GM18951 (cell line): ENCODE data around the gene ADAM15.

Source experiments
- POLR2A ChIP-seq: IDR thresholded peaks from 4 replicates; pipeline ENCODE4 v1.6.1; 2011; ENCODE audit warnings: mild to moderate bottlenecking; ENCODE audit not compliant: insufficient read length, insufficient read depth; ENCODE audit errors: extremely low read depth
- in situ Hi-C: fragments of 300-500 bp; cut with MboI; formaldehyde crosslinking; loops from one replicate; pipeline ENCODE4 v1.12.0; 2022; ENCODE audit warnings: low sequenced_read_pairs, mixed read lengths, inconsistent platforms; ENCODE audit not compliant: unreplicated experiment

ADAM15 gene

DNA sequence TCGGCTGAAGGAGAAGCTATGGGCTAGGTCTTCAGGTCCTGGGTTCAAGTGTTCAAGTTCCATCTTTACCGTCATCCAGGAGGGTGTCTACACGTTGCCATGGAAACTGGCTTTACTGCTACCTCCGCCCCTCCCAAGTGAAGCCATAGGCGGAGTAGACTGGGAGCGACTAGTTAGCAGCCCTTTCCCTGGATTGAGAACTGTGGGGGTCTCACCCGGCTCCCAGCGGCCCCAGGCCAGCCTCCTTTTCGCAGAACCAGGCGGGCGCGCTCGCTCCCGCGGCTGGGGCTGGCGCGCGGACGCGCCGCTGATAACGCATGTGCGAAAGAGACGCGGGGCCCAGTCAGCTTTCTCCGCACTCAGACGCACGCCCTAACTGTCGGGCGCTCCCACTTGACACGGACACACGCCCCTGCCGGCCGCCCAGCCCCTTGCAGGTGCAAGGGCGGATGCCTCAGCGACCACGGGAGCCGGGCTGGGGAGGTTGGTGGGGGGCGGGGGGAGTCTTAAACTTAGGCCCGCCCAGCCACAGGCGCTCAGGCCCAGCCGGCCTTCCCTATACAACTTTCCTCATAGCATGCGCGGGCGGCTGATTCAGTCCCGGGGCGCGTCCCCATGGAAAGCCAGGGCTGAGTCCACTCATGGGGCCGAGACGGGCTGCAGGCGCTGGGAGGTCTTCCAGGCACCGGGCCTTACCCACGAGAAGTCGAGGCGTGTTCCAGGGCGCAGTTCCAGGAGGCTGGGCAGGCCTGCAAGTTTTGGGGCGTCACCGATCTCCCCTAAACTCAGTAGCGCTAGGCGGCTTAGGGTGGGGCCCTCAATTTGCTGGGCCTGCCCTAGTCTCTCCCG is 19.8 kb downstream of the ADAM15 start:
- no peak for TF ChIP-seq POLR2A
- in situ Hi-C loops: loop anchor here (10.0 kb wide), 1 partner anchor 506 kb away; the partner anchor contains the start of gene CHRNB2

GRCh38 chr1:155071701-155072100 is 20.6 kb downstream of the ADAM15 start:
- in situ Hi-C loops: loop anchor here (10.0 kb wide), 1 partner anchor 507 kb away; the partner anchor contains the start of gene CHRNB2
- no peak for TF ChIP-seq POLR2A

DNA sequence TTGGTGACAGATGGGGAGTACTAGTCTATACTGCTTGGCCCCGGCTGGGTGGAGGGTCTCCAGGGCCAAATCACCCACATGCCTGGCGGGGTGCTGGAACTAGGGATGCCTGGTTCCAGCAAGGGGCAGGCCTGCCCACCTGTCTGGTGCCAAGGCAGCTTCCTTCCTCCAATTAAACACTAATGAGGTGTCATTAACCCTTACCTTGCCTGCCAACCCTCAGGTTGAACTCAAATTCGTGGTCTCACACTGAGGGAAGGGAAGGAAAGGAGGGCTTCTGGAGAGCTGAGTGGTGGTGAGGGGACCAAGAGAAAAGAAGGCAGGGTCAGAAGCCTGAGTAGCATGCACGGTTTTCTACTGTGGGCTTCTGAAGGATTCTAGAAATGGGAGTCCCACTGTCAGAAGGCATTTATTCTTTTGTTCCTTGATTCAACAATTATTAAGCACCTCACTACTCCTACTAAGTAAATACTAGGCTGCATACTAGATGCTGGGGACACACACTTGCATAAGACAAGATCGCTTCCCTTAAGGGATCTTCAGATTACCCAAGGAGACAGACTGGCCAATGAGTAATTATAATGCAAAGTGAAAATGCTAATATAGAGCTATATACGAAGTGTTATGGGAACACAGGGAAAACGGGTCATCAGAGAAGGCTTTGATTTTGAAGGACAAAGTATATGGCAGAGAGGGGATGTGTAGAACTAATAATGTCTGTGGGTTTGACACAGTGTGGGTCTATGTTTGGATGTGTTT is 21.6 kb downstream of the ADAM15 start:
- TF ChIP-seq POLR2A: no peak
- in situ Hi-C loops: loop anchor here (10.0 kb wide), 1 partner anchor 508 kb away; the partner anchor contains the start of gene CHRNB2

DNA sequence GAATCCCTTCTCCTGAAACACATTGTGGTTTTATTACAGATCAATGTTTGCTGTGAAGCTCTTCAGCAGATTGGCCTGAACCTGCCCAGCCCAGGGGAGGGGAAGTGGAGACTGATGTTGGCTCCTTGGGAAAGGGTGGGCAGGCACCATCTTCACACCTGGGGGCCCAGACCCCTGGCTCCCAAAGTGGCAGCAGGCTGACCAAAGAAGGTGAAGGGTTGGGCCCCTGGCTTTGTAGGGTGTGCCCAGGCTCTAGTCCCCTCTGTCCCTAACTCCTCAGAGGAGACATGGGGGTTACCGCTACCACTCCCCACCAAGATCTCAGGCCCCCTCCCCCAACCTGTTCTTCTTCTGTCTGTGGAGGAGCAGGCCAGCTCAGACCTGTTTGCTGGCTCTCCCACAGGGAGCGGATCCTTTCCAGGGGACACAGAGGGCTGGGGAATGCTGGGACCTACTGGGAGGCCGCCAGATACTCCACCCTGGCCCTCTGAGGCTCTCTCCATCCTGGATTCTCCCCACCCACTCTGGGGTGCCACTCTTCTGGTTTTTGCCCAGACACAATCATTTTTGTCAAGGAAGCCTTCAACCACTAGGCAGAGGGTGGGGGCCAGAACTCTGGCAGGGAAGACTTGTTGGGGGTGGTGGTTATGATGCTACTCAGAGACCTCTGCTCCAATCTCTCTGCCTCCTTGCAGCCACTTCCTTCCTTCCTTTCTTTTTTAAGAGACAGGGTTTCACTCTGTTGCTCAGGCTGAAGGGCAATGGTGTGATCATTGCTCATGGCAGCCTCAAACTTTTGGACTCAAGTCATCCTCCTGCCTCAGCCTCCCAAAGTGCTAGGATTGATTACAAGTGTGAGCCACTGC is 22.5 kb downstream of the ADAM15 start:
- no peak for TF ChIP-seq POLR2A
- in situ Hi-C loops: loop anchor here (10.0 kb wide), 1 partner anchor 509 kb away; the partner anchor contains the start of gene CHRNB2

DNA sequence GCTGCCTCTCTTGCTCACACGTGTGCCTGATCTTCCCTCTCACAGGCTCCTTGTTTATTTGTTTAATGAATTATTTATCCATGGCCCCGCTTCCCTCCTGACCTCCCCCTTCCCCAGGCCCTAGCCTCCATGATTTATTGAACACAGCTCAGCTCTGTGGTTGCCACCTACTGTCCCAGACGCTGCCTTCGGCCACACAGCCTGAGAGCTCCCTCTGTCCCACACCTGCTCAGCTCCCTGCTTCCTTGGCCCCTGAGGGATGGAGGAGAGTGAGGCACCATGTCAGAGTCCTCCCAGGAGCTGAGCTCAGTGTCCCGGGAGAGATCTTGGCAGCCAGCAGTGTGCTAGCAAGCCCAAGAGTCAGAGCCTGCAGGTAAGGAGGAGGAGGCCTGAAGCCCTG is 24.4 kb downstream of the ADAM15 start:
- TF ChIP-seq POLR2A: no peak
- in situ Hi-C loops: loop anchor here (10.0 kb wide), 1 partner anchor 511 kb away; the partner anchor contains the start of gene CHRNB2

GRCh38 chr1:155076371-155076770 is 25.3 kb downstream of the ADAM15 start:
- in situ Hi-C loops: loop anchor here (10.0 kb wide), 1 partner anchor 512 kb away; the partner anchor contains the start of gene CHRNB2
- no peak for TF ChIP-seq POLR2A

DNA sequence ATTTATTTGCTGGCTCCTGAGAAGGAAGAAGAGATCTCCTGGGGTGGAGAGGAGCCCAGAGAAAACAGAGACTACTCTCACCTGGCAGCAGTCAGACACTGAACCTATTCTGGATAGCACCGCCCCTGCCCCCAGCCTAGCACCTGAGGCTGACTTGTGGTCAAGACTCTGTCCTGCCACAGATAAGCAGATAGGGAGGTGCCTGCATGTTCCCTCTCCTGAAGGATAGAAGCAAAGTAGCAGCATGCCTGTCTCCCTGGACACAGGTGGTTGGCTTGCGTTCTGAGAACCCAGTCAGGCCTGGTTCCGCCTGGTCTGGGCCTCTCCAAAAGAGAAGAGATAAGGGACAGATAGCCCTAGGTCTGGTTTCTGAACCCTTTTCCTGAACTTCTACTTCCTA is 26.2 kb downstream of the ADAM15 start:
- in situ Hi-C loops: loop anchor here (10.0 kb wide), 1 partner anchor 513 kb away; the partner anchor contains the start of gene CHRNB2
- TF ChIP-seq POLR2A: no peak

GRCh38 chr1:155077758-155078445 is 26.8 kb downstream of the ADAM15 start:
- no peak for TF ChIP-seq POLR2A
- in situ Hi-C loops: loop anchor here (10.0 kb wide), 1 partner anchor 513 kb away; the partner anchor contains the start of gene CHRNB2

- in situ Hi-C loops: loop anchor here (10.0 kb wide), 1 partner anchor 514 kb away; the partner anchor contains the start of gene CHRNB2
- TF ChIP-seq POLR2A: no peak
Measured at GRCh38 chr1:155078469-155079209, 27.5 kb downstream of the ADAM15 start, which contains the start of gene EFNA3. Gene EFNA3 (plus strand): TSS chr1:155078837. CDS start chr1:155078942, 105 bp downstream.

DNA sequence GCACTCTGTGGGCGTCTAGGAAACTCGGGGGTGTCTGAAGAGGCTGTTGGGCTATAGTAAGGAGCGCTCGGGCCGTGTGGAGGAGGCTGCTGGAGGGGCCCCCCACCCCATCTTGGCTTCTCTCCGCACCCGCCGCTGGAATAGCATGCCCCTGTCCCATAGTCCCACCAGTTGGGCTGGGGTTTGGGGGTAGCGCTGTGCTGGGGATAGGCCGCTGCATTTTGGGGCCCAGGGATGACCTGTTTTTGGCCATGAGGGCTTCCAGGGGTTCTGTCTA is 28.0 kb downstream of the ADAM15 start:
- in situ Hi-C loops: loop anchor here (10.0 kb wide), 1 partner anchor 514 kb away; the partner anchor contains the start of gene CHRNB2
- no peak for TF ChIP-seq POLR2A
